HG02981 (cell line): ENCODE data around the gene KIZ.
"Not testable (repeated sequence)": the region's sequence is repeated elsewhere in the genome, so short reads cannot be mapped to it uniquely, and the experiment has no call there.

Experiments
- ATAC-seq: cut with Tn5 transposase; IDR thresholded peaks from one replicate; pipeline ENCODE4 v1.9.1; 2021; ENCODE audit warnings: mild to moderate bottlenecking, moderate library complexity; ENCODE audit not compliant: unreplicated experiment

Gene KIZ

DNA sequence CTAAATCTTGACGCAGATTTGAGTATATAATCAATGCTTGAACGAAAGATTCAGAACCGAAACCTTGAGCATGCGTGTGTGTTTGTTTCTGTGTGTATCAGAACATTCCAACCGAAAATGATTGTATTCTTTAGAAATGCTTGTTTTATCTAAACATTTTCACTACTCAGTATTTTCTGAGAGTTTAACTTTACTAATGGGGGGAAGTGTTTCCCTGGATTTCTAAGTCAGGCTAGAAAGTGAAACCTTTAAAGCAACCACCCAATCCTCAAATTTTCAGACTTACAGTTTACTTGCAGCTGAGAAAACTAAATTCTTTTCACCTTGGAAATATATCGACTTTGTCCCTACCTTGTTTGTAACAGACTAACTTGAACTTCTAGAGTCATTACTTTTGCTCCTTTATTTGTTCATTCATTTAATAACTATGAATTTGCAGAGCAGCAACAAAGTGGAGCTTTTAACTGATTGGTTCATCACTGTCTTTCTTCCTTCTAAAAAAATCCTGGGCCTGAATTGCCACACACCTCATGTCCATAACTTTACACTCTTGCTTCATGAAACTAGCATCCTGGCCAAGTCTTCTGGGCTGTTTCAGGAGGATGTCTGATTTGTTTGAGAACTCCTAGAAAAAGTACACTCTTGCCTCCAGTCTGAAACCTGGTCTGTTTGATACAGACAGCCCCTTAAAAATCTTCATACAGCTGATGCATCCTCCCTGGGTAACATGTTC lies 99.5 kb downstream of the KIZ start:
- ATAC-seq, result no peak

GRCh38 chr20:21228511-21228910 lies 102.6 kb downstream of the KIZ start:
- peak; percentile 75 for ATAC-seq

GRCh38 chr20:21229163-21229562 lies 103.3 kb downstream of the KIZ start:
- no peak for ATAC-seq

DNA sequence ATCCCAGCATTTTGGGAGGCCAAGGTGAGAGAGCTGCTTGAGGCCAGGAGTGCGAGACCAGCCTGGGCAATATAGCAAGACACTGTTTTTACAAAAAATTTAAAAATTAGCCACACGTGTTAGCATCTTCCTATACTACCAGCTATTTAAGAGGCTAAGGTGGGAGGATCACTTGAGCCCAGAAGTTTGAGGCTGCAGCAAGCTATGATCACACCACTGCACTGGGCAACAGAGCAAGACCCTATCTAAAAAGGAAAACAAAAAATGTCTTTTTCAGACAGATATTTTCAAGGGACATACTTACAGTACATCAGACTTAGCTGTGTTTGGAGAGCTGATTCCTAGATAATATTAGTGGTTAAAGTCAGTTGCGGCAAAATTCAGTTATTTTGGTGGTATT lies 104.3 kb downstream of the KIZ start:
- no peak for ATAC-seq

- no peak for ATAC-seq
These were observed 104.8 kb downstream of the KIZ start for GRCh38 chr20:21230686-21231085.

DNA sequence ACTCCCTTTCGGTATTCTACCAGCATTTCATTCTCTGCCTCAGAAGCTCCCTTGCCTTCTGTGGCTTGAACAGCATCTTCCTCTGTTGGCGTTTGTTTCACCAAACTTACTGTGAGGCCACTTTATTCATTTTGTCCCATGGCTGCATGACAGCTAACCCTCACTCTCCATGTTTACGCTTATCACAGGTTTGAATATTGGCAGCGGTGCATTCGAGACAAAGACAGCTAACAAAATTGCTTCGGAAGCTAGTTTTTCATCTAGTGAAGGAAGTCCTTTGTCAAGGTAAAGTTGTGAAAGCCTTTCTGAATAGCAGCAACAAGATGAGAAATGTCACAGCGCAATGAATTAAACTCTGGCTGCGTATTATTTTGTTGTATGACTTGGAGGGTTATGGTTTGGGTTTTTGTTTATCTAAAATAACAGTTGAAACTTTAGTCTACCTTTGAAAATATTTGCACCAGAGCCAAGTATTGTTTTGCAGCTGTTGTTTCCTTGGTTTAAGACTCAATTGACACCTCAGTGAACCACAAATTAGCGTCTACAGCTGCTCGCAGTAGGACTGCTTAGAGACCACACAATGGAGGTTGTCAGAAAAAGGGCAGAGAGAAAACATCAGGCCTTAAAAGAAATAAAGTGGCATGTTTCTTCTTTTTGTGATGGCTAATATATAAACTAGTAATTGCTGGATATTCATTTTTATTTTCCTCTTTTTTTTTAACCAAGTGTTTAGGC lies 106.8 kb downstream of the KIZ start:
- no peak for ATAC-seq

DNA sequence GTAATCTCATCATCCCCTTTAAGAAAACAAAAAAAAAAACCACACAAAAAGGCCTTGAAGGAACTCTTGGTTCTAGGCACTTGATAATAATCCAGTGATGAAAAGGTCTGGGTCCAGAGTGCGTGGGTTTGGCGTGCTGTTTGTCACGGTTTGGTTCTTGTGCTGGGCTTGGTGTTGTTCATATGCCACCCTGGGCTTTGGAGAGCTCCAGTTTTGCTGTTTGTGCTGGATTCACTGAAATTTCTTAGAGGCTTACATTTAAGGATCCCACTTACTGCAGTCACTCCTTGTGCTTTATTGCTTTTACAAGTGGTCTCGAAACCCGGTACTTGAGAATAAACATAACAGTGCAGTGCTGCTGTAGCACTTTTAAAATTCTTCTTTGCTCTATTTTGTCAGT lies 108.4 kb downstream of the KIZ start:
- no peak for ATAC-seq

GRCh38 chr20:21234806-21235483 lies 109.1 kb downstream of the KIZ start:
- no peak for ATAC-seq

DNA sequence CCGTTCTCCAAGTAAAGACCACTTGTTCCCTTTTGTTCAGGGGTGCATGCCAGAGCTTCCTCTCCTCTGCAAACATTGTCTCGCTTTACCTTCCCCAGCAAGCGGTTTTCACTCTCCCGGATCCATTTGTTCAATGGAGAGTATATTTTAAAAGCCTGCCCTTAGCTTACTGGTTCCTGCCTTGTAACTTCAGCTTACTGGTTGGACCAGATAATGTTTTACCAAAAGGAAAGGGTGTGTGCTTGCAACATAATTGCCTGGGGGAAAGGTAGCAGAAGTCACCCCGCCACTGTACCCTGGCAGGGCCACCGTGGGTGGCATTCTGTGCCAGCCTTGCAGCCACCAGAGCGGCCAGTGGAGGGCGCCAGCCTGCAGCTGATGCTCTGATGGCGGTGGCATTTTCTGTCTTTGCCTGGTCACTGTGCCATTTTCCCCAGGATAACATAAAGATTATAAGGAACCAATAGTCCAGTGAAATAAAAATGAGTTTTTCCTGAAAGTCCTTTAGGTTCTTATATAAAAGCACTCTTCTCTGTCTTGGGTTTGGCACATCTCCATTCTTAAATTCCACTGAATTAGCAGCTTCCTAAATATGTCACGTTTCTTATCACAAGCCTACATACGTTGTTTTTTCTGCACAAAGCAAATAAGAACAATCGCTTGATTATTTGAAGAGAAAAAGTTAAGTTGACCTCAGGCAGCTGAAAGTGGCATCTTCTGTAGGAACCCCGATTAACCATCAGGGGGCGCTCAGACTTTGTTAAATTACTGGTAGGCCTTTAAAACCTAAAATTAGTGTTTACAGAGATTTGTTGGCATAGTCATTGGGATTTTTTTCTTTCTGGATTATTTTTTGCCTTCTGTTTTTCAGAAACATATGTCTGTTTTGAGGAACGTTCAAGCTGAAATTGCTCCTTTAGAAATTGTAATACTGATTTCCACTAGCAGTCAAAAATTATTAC lies 109.9 kb downstream of the KIZ start:
- ATAC-seq, result peak; percentile 54

DNA sequence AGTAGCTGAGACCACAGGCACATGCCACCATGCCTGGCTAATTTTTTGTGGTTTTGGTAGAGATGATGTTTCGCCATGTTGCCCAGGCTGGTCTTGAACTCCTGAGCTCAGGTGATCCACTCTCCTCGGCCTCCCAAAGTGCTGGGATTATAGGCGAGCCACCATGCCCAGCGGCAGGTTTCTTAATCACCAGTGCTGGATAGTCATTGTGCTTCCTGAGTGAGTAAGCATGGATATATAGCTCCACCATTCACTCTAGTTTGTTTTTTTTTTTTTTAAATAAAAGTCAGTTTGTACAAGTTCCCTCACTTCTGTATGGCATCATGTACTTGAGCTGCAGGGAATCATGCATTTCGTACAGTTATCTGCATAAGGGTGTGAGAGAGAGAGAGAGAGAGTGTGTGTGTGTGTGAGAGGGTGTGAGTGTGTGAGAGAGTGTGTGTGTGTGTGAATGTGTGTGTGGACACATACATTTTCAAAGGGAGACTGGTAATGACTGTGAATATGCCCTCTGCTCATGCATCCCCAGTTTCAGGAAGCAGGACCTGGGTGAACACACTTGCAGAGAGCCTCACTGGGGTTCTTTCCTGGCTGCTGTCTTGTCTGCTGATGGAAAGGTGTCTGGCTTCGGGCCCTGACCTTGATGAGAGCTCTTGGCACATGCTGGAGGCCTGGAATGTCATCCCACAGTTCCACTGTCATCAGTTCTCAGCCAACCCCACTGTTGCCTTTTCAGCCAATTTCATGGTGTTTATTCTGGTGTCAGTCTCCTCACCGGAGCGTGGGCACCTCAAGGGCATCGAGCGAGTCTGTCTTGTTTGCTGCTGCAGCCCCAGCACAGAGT lies 112.3 kb downstream of the KIZ start:
- no peak for ATAC-seq

DNA sequence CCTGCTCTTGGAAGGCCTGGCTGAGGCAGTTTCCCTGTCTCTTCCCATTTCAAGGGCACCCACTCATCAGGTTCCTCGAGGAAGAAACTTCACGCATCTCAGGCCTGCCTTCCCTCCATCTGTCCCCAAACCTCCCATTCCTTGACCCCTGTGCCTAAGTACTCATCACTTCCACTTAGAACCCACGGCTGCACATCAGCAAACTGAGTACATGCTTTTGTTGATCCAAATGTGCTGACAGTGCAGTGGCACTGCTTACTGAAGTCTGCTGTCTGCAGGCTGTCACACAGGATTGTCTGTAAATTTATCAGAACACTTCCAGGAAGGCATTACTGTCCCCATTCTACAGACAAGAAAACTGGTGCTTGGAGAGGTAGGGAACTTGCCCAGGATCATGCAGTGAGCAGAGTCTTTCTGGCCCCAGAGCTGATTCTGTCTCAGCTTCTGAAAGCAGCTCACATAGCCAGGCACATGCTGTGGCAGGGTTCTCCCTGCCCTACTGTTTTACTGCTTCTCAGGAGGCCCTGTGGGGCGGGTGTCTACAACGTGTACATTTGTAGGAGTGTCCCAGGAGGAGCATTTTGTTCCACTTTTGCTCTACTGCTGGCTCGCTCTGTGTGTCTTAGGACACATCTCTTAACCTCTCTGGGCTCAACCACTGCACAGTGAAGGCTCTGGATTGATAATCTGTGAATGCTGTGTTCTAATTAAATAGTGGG lies 113.1 kb downstream of the KIZ start:
- ATAC-seq, result no peak

DNA sequence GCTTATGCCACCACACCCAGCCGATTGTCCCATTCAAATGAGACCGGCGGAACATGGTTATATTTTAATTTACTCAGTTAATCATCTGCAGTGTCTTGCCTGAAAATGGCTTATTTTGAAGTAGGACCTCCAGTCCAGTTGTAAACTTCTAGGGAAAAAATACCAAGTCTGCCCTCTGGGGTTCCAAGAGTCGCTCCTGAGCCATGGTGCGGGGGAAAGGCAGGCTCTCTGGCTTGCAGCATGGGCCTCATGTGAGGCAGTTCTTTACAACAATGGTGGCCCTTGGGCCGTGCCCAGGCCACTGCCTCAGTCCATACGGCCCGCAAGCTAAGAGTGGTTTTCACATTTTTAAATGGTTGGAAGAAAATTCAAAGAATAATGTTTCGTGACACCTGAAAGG lies 114.5 kb downstream of the KIZ start:
- ATAC-seq, result no peak

DNA sequence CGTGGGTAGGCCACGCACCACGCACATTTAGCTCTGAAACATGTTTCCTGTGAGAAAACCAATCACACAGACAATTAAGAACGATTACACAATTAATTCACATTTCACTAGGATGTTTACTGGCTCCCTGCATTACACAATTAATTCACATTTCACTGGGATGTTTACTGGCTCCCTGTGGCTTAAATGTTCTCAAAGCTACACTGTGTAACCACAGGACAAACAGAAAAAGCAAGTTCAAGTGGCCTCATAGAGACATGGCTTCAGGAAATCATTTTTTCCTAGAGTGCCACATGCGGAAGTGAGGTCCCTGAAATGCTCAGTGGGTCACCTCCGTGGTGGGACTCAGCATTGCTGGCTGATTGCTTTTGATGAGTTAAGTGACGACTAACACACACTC lies 115.5 kb downstream of the KIZ start:
- ATAC-seq, result no peak

DNA sequence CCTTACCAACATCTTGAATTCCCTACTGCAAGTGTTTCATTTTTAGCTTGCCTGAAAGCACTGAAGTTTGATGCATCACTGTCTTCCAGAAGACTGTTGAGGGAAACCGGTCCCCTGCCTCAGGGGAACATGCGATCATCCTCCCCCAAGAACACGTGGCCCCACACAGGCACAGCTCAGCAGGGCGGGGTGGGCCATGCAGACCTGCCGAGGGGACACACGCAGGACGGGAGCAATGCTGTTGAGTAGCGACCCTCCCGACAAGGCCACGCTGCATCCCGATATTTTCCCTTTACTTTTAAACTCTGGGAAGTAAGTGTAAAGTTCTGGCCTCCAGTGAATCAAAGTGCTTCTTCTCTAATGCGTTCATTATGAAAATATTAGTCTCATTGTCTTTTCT lies 117.9 kb downstream of the KIZ start:
- ATAC-seq, result no peak

- no peak for ATAC-seq
These were observed 118.9 kb downstream of the KIZ start for GRCh38 chr20:21244808-21245207.

GRCh38 chr20:21246161-21246560 lies 120.3 kb downstream of the KIZ start:
- ATAC-seq, result no peak

DNA sequence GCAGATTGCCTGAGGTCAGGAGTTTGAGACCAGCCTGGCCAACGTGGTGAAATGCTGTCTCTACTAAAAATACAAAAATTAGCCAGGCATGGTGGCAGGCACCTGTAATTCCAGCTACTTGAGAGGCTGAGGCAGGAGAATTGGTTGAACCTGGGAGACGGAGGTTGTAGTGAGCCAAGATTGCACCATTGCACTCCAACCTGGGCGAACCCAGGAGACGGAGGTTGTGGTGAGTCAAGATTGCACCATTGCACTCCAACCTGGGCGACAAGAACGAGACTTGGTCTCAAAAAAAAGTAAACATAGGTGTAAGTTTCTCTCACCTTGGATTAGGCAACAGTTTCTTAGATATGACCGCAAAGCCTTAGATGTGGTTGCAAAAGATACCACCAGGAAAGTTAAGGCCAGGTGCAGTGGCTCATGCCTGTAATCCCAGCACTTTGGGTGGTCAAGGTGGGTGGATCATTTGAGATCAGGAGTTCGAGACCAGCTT lies 121.8 kb downstream of the KIZ start:
- ATAC-seq, result not testable (repeated sequence)

DNA sequence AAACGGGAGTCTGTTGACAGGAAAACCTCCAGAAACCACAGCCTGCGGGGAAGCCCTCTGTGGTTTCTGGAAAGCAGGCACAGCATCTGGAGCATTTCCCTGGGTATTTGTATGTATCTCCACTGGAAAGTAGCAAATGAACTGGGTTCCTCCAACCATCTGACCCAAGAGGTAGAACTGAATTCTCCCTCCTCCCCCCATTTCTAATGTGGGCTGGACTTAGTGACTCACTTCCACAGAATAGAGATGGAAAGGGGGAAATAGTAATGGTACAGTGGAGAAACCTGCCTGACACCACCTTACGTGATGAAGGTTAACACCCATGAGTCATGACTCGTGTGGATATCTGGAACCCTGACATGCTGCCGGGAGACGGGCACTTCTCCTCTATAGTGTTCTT lies 125.4 kb downstream of the KIZ start:
- no peak for ATAC-seq

DNA sequence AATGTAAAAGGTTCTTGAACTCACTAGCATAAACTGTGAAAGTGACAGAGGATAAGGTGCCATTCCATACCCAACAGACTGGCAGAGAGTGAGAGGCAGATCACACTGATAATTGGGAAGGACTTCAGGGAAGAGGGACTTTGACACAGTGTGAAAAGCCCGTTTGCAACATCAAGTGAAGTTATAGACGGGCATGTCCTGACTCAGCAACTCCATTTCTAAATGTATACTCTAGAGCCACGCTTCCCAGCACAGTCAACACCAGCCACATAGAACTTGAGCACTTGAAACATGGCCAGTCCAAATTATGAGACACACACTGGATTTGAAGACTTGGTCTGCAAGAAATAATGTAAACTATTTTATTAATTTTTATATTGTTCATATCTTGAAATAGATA lies 131.3 kb downstream of the KIZ start:
- ATAC-seq, result no peak
